HL-60/S4 treated with retinoic acid at 250 ng/mL for 4 days and 3 days (cell line): ENCODE measurements around the gene SEMA3D.

ENCODE experiments used
- in situ Hi-C: fragments of 300-500 bp; cut with MboI; formaldehyde crosslinking; loops from 2 replicates; pipeline ENCODE4 v1.7.0; 2022; ENCODE audit warnings: low sequenced_read_pairs

Gene SEMA3D

GRCh38 chr7:85184599-85185423 is 2.0 kb downstream of the SEMA3D start:
- in situ Hi-C loops: no loop called here

GRCh38 chr7:85183296-85183695 is 3.6 kb downstream of the SEMA3D start:
- in situ Hi-C loops: no loop called here

GRCh38 chr7:85178531-85179298 is 8.1 kb downstream of the SEMA3D start:
- in situ Hi-C loops: no loop called here

GRCh38 chr7:85177316-85177715 is 9.5 kb downstream of the SEMA3D start:
- in situ Hi-C loops: no loop called here

- in situ Hi-C loops: no loop called here
These were observed 10.7 kb downstream of the SEMA3D start for GRCh38 chr7:85176197-85176596.

GRCh38 chr7:85175217-85175616 is 11.6 kb downstream of the SEMA3D start:
- in situ Hi-C loops: no loop called here

GRCh38 chr7:85172530-85172941 is 14.3 kb downstream of the SEMA3D start:
- in situ Hi-C loops: no loop called here

- in situ Hi-C loops: no loop called here
These were observed 19.2 kb downstream of the SEMA3D start for GRCh38 chr7:85167636-85168035.

GRCh38 chr7:85165263-85165662 is 21.6 kb downstream of the SEMA3D start:
- in situ Hi-C loops: no loop called here

GRCh38 chr7:85164376-85164775 is 22.5 kb downstream of the SEMA3D start:
- in situ Hi-C loops: no loop called here

GRCh38 chr7:85162721-85163120 is 24.1 kb downstream of the SEMA3D start:
- in situ Hi-C loops: no loop called here

GRCh38 chr7:85160223-85160622 is 26.6 kb downstream of the SEMA3D start:
- in situ Hi-C loops: no loop called here

- in situ Hi-C loops: no loop called here
These were observed 27.9 kb downstream of the SEMA3D start for GRCh38 chr7:85159003-85159402.

GRCh38 chr7:85156661-85157208 is 30.1 kb downstream of the SEMA3D start:
- in situ Hi-C loops: no loop called here

GRCh38 chr7:85154282-85154937 is 32.4 kb downstream of the SEMA3D start:
- in situ Hi-C loops: no loop called here

- in situ Hi-C loops: no loop called here
These were observed 33.1 kb downstream of the SEMA3D start for GRCh38 chr7:85153715-85154114.

GRCh38 chr7:85150624-85151023 is 36.2 kb downstream of the SEMA3D start:
- in situ Hi-C loops: no loop called here

- in situ Hi-C loops: no loop called here
These were observed 42.1 kb downstream of the SEMA3D start for GRCh38 chr7:85144771-85145170.

GRCh38 chr7:85135977-85136376 is 50.9 kb downstream of the SEMA3D start:
- in situ Hi-C loops: no loop called here

- in situ Hi-C loops: no loop called here
These were observed 53.3 kb downstream of the SEMA3D start for GRCh38 chr7:85133560-85133959.

GRCh38 chr7:85133006-85133405 is 53.9 kb downstream of the SEMA3D start:
- in situ Hi-C loops: no loop called here
